Chondrocyte (in vitro differentiated cells): ENCODE measurements around the gene P2RX1. TPM values are rescaled to one million over a fixed set of nuclear protein-coding genes. Genes with fewer than 3 reads are reported as not detected.

Experiments used
- DNase-seq: peaks from one replicate; pipeline ENCODE4 v3.0.0; 2021; ENCODE audit warnings: mixed read lengths, low spot score
- H3K27ac Mint-ChIP-seq: one replicate; pipeline ENCODE4 v1.8.0; 2021; ENCODE audit warnings: mild to moderate bottlenecking, moderate library complexity, mixed read lengths; ENCODE audit not compliant: unreplicated experiment
- H3K27me3 Mint-ChIP-seq: 2 replicates; pipeline ENCODE4 v1.8.0; 2021; ENCODE audit warnings: low read depth, mixed read lengths
- H3K36me3 Mint-ChIP-seq: 2 replicates; pipeline ENCODE4 v1.8.0; 2021; ENCODE audit warnings: low read depth, mixed read lengths
- H3K4me1 Mint-ChIP-seq: 2 replicates; pipeline ENCODE4 v1.8.0; 2021; ENCODE audit warnings: low read depth, mild to moderate bottlenecking, mixed read lengths
- H3K4me3 Mint-ChIP-seq: one replicate; pipeline ENCODE4 v1.8.0; 2021; ENCODE audit warnings: mild to moderate bottlenecking, moderate library complexity, mixed read lengths; ENCODE audit not compliant: unreplicated experiment
- H3K9me3 Mint-ChIP-seq: 2 replicates; pipeline ENCODE4 v1.8.0; 2021; ENCODE audit warnings: low read depth, mixed read lengths
- CTCF ChIP-seq: fragments of 200-600 bp; sonication (generic); IDR thresholded peaks from 2 replicates; pipeline ENCODE4 v1.5.0; 2021; ENCODE audit warnings: antibody characterized with exemption, mild to moderate bottlenecking, moderate library complexity
- total RNA-seq: library from RNA; stranded (reverse); gene quantifications from 3 replicates; pipeline ENCODE4 v1.2.1, GENCODE V29; 2021

P2RX1 gene
- total RNA-seq, 1 donor from 2014 or later = not detected

- H3K9me3 Mint-ChIP-seq = no peaks in the 10 kb centered on the region
- peak overlapping the region; percentile 72 for H3K27ac Mint-ChIP-seq
- H3K4me3 Mint-ChIP-seq = peak overlapping the region; percentile 75
- no peaks in the 10 kb centered on the region for H3K27me3 Mint-ChIP-seq
- no peaks in the 10 kb centered on the region for H3K36me3 Mint-ChIP-seq
- TF ChIP-seq CTCF = no peak
- DNase-seq = no peak
- H3K4me1 Mint-ChIP-seq = peaks cover 61% of the 10 kb centered on the region
These were observed 23.9 kb downstream of the P2RX1 start for GRCh38 chr17:3892095-3892998.

- Mint-ChIP-seq H3K27ac (peak overlapping the region; percentile 72), H3K4me1 (peaks cover 68% of the 10 kb centered on the region), H3K4me3 (peak overlapping the region; percentile 75), H3K36me3 (no peaks in the 10 kb centered on the region), H3K27me3 (no peaks in the 10 kb centered on the region), H3K9me3 (no peaks in the 10 kb centered on the region)
- DNase-seq = no peak
- no peak for TF ChIP-seq CTCF
These were observed 24.6 kb downstream of the P2RX1 start for GRCh38 chr17:3891626-3892094.

- no peaks in the 10 kb centered on the region for H3K36me3 Mint-ChIP-seq
- H3K27ac Mint-ChIP-seq = peak overlapping the region; percentile 95
- H3K4me3 Mint-ChIP-seq = peak overlapping the region; percentile 75
- H3K27me3 Mint-ChIP-seq = no peaks in the 10 kb centered on the region
- peaks cover 73% of the 10 kb centered on the region for H3K4me1 Mint-ChIP-seq
- H3K9me3 Mint-ChIP-seq = no peaks in the 10 kb centered on the region
- no peak for DNase-seq
- TF ChIP-seq CTCF = no peak
These were observed 25.4 kb downstream of the P2RX1 start for GRCh38 chr17:3890878-3891219.

- H3K27me3 Mint-ChIP-seq = no peaks in the 10 kb centered on the region
- peak overlapping the region; percentile 95 for H3K27ac Mint-ChIP-seq
- no peak for TF ChIP-seq CTCF
- DNase-seq = no peak
- H3K36me3 Mint-ChIP-seq = no peaks in the 10 kb centered on the region
- no peaks in the 10 kb centered on the region for H3K9me3 Mint-ChIP-seq
- peaks cover 78% of the 10 kb centered on the region for H3K4me1 Mint-ChIP-seq
- H3K4me3 Mint-ChIP-seq = peak overlapping the region; percentile 61
These were observed 26.0 kb downstream of the P2RX1 start for GRCh38 chr17:3890082-3890877.

GRCh38 chr17:3889325-3890012, 26.8 kb downstream of the P2RX1 start:
- Mint-ChIP-seq H3K27me3 (no peaks in the 10 kb centered on the region), H3K9me3 (no peaks in the 10 kb centered on the region), H3K27ac (peak overlapping the region; percentile 95), H3K4me3 (no peak overlapping the region), H3K36me3 (no peaks in the 10 kb centered on the region), H3K4me1 (peaks cover 76% of the 10 kb centered on the region)
- no peak for TF ChIP-seq CTCF
- DNase-seq = no peak
